HL-60/S4 (cell line): ENCODE data around the gene HDAC4.

Source experiments
- in situ Hi-C: fragments of 300-500 bp; cut with MboI; formaldehyde crosslinking; loops from 2 replicates; pipeline ENCODE4 v1.14.3; 2022; ENCODE audit warnings: low sequenced_read_pairs

HDAC4 gene

GRCh38 chr2:239311132-239312040, 89.4 kb downstream of the HDAC4 start:
- in situ Hi-C loops, result no loop called here

GRCh38 chr2:239310401-239311061, 90.3 kb downstream of the HDAC4 start:
- in situ Hi-C loops, result no loop called here

- in situ Hi-C loops, result no loop called here
Observed at GRCh38 chr2:239309398-239310245, 91.2 kb downstream of the HDAC4 start.

GRCh38 chr2:239308661-239309397, 92.0 kb downstream of the HDAC4 start:
- in situ Hi-C loops, result no loop called here

- in situ Hi-C loops, result no loop called here
Observed at GRCh38 chr2:239307921-239308613, 92.8 kb downstream of the HDAC4 start.

GRCh38 chr2:239307221-239307569, 93.6 kb downstream of the HDAC4 start:
- in situ Hi-C loops, result no loop called here

GRCh38 chr2:239306274-239307220, 94.3 kb downstream of the HDAC4 start:
- in situ Hi-C loops, result no loop called here

- in situ Hi-C loops, result no loop called here
Observed at GRCh38 chr2:239305771-239306170, 95.0 kb downstream of the HDAC4 start.

- in situ Hi-C loops, result no loop called here
Observed at GRCh38 chr2:239305222-239305575, 95.6 kb downstream of the HDAC4 start.

GRCh38 chr2:239304533-239305221, 96.1 kb downstream of the HDAC4 start:
- in situ Hi-C loops, result no loop called here

GRCh38 chr2:239303711-239304532, 96.9 kb downstream of the HDAC4 start:
- in situ Hi-C loops, result no loop called here

GRCh38 chr2:239302808-239303557, 97.8 kb downstream of the HDAC4 start:
- in situ Hi-C loops, result no loop called here

GRCh38 chr2:239302083-239302807, 98.6 kb downstream of the HDAC4 start:
- in situ Hi-C loops, result no loop called here

GRCh38 chr2:239300871-239301735, 99.7 kb downstream of the HDAC4 start:
- in situ Hi-C loops, result no loop called here

GRCh38 chr2:239300242-239300641, 100.6 kb downstream of the HDAC4 start:
- in situ Hi-C loops, result no loop called here
